Right lobe of liver (tissue), 6 donors: ENCODE measurements around the gene CRYGN. TPM values are rescaled to one million over a fixed set of nuclear protein-coding genes. Genes with fewer than 3 reads are reported as not detected.
A peak's percentile ranks its signal among the peaks of the same experiment; 100 is the strongest.

Experiments used
- ATAC-seq, 4 donors: fragments of 200-7000 bp; cut with Tn5 transposase; one replicate each; pipeline ENCODE4 v1.9.1; 2020; ENCODE audit warnings: mild to moderate bottlenecking in 4 of 4, moderate library complexity in 4 of 4
- DNase-seq, 3 donors: peaks; one replicate each; pipeline ENCODE4 v3.0.0-alpha.2; 2020
- H3K27ac ChIP-seq, 3 donors: fragments of 200-600 bp; one replicate each; pipeline ENCODE4 v1.8.0; 2022
- H3K27me3 ChIP-seq, 2 donors: fragments of 200-600 bp; one replicate each; pipeline ENCODE4 v1.8.0; 2022
- H3K36me3 ChIP-seq, 4 donors: fragments of 200-600 bp; sonication (generic) in 1 of 4; one replicate each; pipeline versions ENCODE4 v1.5.1 to v1.8.0; 2017 to 2022; ENCODE audit warnings: control low read depth in 1 of 4
- H3K4me1 ChIP-seq, 4 donors: fragments of 200-600 bp; sonication (generic) in 1 of 4; one replicate each; pipeline versions ENCODE4 v1.5.1 to v1.8.0; 2017 to 2022; ENCODE audit warnings: control low read depth in 1 of 4
- H3K4me3 ChIP-seq, 3 donors: fragments of 200-600 bp; one replicate each; pipeline ENCODE4 v1.8.0; 2022
- H3K9me3 ChIP-seq, 4 donors: fragments of 200-600 bp; sonication (generic) in 1 of 4; one replicate each; pipeline versions ENCODE4 v1.5.1 to v1.8.0; 2017 to 2022; ENCODE audit warnings: control low read depth in 1 of 4
- POLR2A ChIP-seq: fragments of 450-650 bp; IDR thresholded peaks from one replicate; pipeline ENCODE4 v1.6.1; 2017; ENCODE audit warnings: antibody characterized with exemption, mild to moderate bottlenecking
- WGBS: methylation state at CpG from one replicate; pipeline ENCODE4 v1.1.6; 2018; ENCODE audit warnings: low coverage, low lambda C conversion rate; ENCODE audit not compliant: insufficient coverage; ENCODE audit errors: missing lambda C conversion rate; 5-methylcytosine and 5-hydroxymethylcytosine counted together
- intact Hi-C, 2 donors: fragments of 100-400 bp; cut with DNase I; formaldehyde crosslinking; loops; one replicate each; pipeline versions ENCODE4 v1.11.2 to v1.14.1; 2022
- total RNA-seq, 6 experiments: library from RNA; depleted of rRNA in 2 of 6; stranded (reverse); fragments of >200 nt in 2 of 6; fragmentation: NEBNext Ultra II Directional in 3 of 6; extraction: Animal tissue kit (Norgen Biotek cat#: 25700) in 3 of 6; gene quantifications; one replicate each; pipeline versions ENCODE4 v1.1.0 to v1.2.4, GENCODE V29; 2016 to 2023
- TF ChIP-seq, protein P1 (sequence below), 4 donors: fragments of 200-600 bp in 3 of 4; fragments of 450-650 bp in 1 of 4; IDR thresholded peaks; one replicate each; pipeline versions ENCODE4 v1.5.1 to v1.8.0; 2016 to 2022; ENCODE audit warnings: antibody characterized with exemption in 4 of 4, mild to moderate bottlenecking in 2 of 4
- donor health status: DM: no; HTN: yes; CAD: no.
- donor health status: DM: no; HTN: no; CAD: no.
- donor health status: DM: no; HTN: no; CAD: no.
- donor health status: DM: no; HTN: yes; CAD: no.
- donor health status: DM: no; HTN: yes; CAD: no.

CRYGN gene
- total RNA-seq, 6 experiments from 2014 or later = not detected

DNA sequence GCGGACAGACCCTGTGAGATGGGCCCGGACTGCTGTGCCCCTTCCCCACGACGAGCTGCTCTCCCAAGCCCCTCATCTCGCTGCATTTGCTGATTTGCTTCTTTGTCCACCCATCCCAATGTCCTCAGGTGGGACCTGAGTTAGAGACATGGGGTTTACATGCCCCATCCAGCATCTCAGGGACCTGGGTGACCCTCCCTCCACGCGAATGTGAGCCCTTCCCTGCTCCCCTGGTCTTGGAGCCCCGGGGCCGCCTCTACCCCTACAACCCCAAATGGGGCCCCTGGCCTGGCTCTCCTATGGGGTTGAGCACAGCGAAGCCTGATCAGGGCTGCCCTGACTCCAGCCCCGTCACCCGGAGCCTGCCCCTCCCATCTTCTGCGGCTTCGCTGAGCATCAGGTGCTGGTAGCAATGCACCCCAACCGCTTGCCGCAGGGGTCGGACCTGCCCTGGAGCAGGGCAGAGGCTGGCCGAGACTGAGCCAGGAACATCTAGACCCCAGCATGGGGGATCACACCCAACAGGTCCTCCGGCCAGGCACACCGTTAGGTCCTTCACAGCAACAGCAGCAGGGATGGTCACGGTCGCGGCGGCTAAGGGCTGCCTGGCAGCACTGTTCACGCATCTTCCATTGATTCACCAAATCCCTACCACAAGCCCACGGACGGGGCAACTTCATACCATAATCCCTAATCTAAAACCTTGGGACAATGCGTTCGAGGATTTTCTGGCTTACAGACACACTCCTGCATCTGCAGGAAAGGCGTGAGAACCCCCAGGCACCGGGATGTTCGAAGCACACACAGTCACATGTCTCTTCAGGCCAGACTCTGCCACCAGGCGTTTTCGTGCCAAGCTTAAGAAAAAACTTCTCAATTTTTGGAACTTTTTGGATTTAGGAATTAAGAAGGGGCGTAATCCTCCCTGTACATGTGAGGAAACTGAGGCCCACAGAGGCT lies 45.6 kb downstream of the CRYGN start:
- Histone ChIP-seq H3K4me1 (no peaks in the 10 kb centered on the region), H3K27me3 (no peaks in the 10 kb centered on the region), H3K9me3 (no peaks in the 10 kb centered on the region), H3K4me3 (no peak overlapping the region), H3K27ac (no peak overlapping the region), H3K36me3 (no peaks in the 10 kb centered on the region)
- 74% methylated on average over 16 of the region's 35 CpGs for WGBS
- ATAC-seq (no peak), DNase-seq (peak in 1 of 3 donors; percentile 40)
- TF ChIP-seq POLR2A = no peak
- intact Hi-C loops = no loop called here

DNA sequence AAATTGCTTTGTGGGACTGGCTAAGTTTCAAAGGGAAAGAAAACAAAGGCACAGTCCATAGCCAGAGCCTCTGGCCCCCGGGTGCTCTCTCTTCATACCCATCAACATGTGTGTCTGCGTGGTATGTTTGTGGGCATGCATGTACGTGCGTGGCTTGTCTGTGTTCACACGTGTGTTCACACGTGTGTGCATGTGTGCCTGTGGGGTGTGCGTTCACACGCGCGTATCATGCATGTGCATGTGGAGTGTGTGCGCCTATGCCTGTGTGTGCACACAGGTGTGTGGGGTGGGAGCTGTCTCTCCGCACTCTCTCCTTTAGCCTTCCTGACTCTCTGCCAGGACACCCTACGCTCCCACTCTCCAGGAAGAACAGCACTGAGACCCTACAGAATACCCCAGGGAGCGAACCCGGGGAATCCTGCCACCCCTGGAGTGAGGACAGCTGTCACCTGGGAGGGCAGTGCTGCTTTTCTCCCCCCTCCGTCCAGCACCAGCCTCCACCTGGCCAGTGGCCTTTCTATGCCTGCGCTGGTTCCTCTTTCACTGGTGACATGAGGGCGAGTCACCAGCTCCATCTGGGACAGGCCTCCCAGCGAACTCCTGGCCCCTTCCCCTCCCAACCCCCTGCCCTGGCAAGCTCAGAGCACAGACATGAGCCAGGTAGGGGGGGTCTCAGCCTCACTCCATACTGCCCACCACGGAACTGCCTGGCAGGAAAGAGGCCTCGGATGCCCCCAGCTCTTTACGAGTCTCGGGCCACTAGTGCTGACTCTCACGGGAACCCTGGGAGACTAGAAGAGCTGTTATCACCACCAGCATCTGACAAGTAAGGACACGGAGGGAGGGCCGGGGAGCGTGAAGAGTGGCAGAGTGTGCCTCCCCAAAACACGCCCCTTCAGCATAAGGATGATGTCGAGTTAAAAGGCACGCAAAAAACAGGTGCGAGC lies 46.6 kb downstream of the CRYGN start:
- H3K36me3 ChIP-seq = no peaks in the 10 kb centered on the region
- no peak overlapping the region for H3K27ac ChIP-seq
- TF ChIP-seq, protein P1, sequence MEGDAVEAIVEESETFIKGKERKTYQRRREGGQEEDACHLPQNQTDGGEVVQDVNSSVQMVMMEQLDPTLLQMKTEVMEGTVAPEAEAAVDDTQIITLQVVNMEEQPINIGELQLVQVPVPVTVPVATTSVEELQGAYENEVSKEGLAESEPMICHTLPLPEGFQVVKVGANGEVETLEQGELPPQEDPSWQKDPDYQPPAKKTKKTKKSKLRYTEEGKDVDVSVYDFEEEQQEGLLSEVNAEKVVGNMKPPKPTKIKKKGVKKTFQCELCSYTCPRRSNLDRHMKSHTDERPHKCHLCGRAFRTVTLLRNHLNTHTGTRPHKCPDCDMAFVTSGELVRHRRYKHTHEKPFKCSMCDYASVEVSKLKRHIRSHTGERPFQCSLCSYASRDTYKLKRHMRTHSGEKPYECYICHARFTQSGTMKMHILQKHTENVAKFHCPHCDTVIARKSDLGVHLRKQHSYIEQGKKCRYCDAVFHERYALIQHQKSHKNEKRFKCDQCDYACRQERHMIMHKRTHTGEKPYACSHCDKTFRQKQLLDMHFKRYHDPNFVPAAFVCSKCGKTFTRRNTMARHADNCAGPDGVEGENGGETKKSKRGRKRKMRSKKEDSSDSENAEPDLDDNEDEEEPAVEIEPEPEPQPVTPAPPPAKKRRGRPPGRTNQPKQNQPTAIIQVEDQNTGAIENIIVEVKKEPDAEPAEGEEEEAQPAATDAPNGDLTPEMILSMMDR (IDR thresholded peaks at IDR 0.05) = no peak
- TF ChIP-seq POLR2A = no peak
- no peaks in the 10 kb centered on the region for H3K9me3 ChIP-seq
- no peaks in the 10 kb centered on the region for H3K27me3 ChIP-seq
- 62% methylated on average over 22 of the region's 31 CpGs for WGBS
- ATAC-seq (no peak), DNase-seq (peak in 1 of 3 donors; percentile 32)
- H3K4me1 ChIP-seq = no peaks in the 10 kb centered on the region
- H3K4me3 ChIP-seq = no peak overlapping the region
- intact Hi-C loops = no loop called here

DNA sequence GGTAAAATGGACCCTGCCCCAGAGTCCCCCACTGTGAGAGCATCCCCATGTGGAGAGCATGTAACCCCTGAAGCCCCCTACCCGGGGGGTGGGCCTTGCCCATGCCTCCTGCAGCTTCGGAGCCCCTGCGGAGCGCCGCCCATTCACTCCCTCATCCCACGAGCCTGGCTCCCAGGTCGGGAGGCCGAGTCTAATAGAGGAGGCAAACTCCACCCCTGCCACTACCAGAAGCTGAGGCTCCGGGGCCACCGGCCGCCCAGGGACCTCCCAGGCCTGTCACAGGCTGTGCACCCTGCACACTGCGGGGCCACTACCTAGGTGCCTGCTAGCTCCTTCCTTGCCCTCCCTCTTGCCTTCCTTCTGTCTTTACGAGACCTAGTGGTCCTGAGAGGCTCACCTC lies 47.5 kb downstream of the CRYGN start:
- H3K36me3 ChIP-seq = no peaks in the 10 kb centered on the region
- no peaks in the 10 kb centered on the region for H3K27me3 ChIP-seq
- intact Hi-C loops = no loop called here
- no CpG with 5 or more reads among the region's 13 CpGs for WGBS
- H3K9me3 ChIP-seq = no peaks in the 10 kb centered on the region
- no peak overlapping the region for H3K27ac ChIP-seq
- ATAC-seq (no peak), DNase-seq (peak in 1 of 3 donors; percentile 43)
- TF ChIP-seq, protein P1 (IDR thresholded peaks at IDR 0.05) = no peak
- no peak for TF ChIP-seq POLR2A
- H3K4me1 ChIP-seq = no peaks in the 10 kb centered on the region
- no peak overlapping the region for H3K4me3 ChIP-seq

DNA sequence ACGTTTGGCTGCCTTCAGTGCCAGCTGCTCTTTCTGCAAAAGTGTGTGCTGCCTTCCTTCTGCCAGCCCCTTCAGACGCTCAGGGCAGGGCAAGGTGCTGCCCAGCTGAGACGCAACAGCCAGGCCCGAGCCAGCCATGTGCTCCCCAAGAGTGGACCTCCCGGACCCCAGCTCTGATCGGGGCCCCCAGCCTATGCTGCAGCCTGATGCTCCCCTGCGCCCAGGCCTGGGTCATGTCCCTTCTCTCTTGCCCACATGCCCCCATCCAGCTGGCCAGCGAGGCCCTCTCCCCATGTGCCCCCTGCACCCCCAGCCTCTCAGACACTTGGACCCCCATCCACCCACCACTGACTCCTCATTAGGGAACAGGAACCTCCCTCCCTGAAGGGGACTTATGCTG lies 47.9 kb downstream of the CRYGN start:
- no peaks in the 10 kb centered on the region for H3K36me3 ChIP-seq
- H3K4me3 ChIP-seq = no peak overlapping the region
- intact Hi-C loops = no loop called here
- no peak for ATAC-seq
- WGBS = 69% methylated on average over 2 of the region's 8 CpGs
- DNase-seq = peak in 1 of 3 donors; percentile 52
- no peak overlapping the region for H3K27ac ChIP-seq
- H3K9me3 ChIP-seq = no peaks in the 10 kb centered on the region
- no peaks in the 10 kb centered on the region for H3K27me3 ChIP-seq
- no peak for TF ChIP-seq POLR2A
- TF ChIP-seq, protein P1 (IDR thresholded peaks at IDR 0.05) = no peak
- H3K4me1 ChIP-seq = no peaks in the 10 kb centered on the region
